ENCODE data around the gene ROR2. TPM values are rescaled to one million over a fixed set of nuclear protein-coding genes. Genes with fewer than 3 reads are reported as not detected.
A peak's percentile ranks its signal among the peaks of the same experiment; 100 is the strongest.

Gene ROR2
- total RNA-seq, 4 donors from 2014 or later = 0.70 to 9.9 (median 4.1) TPM

DNA sequence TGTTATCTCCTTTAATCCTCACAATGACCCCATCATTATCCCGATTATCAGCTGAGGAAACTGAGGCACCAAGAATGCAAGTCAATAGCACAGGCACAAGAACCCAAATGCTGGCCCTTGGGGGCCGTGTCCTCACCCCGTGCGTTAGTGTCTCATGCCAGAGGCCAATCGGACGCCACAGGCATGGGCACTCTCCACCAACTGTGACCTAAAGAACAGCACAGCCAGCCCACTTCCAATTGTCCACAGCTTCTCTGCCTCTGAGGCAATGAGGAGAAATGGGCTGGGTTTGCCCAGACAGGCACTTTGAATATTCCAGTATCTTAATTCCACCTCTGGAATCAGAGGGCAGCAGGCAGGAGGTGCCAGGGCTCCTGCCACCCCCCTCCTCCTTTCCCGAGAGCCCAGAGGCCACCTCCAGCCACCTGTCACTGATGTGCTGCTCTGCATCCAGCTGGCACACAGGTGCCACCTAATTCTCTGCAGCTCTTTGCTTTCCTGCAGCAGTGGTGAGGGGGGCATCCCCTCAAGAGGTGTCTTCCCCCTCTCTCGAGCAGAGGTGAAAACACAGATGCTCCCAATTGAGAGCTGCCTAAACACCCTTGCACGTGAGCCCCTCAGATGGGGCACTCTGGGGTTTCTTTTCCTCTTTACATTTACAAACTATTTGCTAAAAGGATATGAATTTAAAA is 107.5 kb downstream of the ROR2 start:
- H3K9me3 ChIP-seq = no peaks in the 10 kb centered on the region
- H3K27ac ChIP-seq = no peak overlapping the region
- H3K4me1 ChIP-seq = peaks cover 0 to 28% (median 0%) of the 10 kb centered on the region in 4 donors
- H3K36me3 ChIP-seq = no peaks in the 10 kb centered on the region
- H3K27me3 ChIP-seq = no peaks in the 10 kb centered on the region
- TF ChIP-seq POLR2A (IDR thresholded peaks at IDR 0.05) = no peak
- no peak for DNase-seq
- H3K4me3 ChIP-seq = no peak overlapping the region

DNA sequence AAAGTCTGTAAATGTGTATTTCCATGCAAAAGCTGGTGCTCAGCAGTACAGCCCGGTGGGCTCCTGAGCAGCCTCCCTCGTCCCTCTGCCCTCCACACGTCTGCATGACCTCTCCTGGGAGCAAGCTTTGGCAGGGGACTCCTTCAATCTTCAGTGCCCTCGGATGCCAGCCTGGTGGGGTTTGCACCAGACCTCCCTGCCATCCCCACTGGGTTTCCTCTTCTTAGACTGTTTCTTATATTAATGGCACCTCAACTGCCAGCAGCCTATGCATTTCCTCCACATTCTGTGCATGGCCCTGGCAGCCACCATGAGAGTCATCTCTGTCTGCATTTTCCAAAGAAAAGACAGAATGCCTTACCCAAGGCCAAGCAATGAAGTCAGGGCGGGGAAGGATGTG is 108.4 kb downstream of the ROR2 start:
- TF ChIP-seq POLR2A (IDR thresholded peaks at IDR 0.05) (no peak), CTCF (IDR thresholded peaks at IDR 0.05) (no peak)
- Histone ChIP-seq H3K4me3 (no peak overlapping the region), H3K27ac (no peak overlapping the region), H3K9me3 (no peaks in the 10 kb centered on the region), H3K36me3 (no peaks in the 10 kb centered on the region), H3K27me3 (no peaks in the 10 kb centered on the region), H3K4me1 (peaks cover 0 to 28% (median 0%) of the 10 kb centered on the region in 4 donors)
- DNase-seq = no peak

DNA sequence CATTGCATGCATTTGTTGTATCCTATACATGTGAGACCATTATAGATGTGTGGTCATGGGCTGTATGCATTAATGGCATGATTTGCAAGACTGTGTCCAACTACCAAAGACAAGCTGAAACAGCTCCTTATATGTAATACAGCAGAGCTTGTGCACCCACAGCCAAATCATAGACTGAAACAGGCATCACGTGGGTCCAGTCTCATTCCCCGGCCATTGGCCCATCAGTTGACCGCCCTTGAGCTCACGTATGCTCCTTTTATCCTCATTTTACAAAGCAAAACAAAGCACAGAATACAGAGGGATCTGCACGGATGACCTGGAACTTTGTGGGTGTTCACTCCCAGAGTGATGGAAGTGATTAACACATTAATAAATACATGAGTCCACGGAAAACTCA is 109.1 kb downstream of the ROR2 start:
- H3K27me3 ChIP-seq = no peaks in the 10 kb centered on the region
- peaks cover 0 to 28% (median 0%) of the 10 kb centered on the region in 4 donors for H3K4me1 ChIP-seq
- H3K27ac ChIP-seq = no peak overlapping the region
- DNase-seq = no peak
- H3K4me3 ChIP-seq = no peak overlapping the region
- no peaks in the 10 kb centered on the region for H3K9me3 ChIP-seq
- no peaks in the 10 kb centered on the region for H3K36me3 ChIP-seq
- TF ChIP-seq POLR2A (IDR thresholded peaks at IDR 0.05) = no peak
- TF ChIP-seq CTCF (IDR thresholded peaks at IDR 0.05) = no peak

GRCh38 chr9:91840469-91840868 is 109.6 kb downstream of the ROR2 start:
- no peaks in the 10 kb centered on the region for H3K9me3 ChIP-seq
- no peaks in the 10 kb centered on the region for H3K27me3 ChIP-seq
- no peak for TF ChIP-seq POLR2A (IDR thresholded peaks at IDR 0.05)
- TF ChIP-seq CTCF (IDR thresholded peaks at IDR 0.05) = no peak
- H3K36me3 ChIP-seq = no peaks in the 10 kb centered on the region
- H3K4me3 ChIP-seq = no peak overlapping the region
- DNase-seq = no peak
- no peak overlapping the region for H3K27ac ChIP-seq
- H3K4me1 ChIP-seq = peaks cover 0 to 28% (median 0%) of the 10 kb centered on the region in 4 donors

- no peaks in the 10 kb centered on the region for H3K27me3 ChIP-seq
- no peak overlapping the region for H3K4me3 ChIP-seq
- H3K9me3 ChIP-seq = no peaks in the 10 kb centered on the region
- peak overlapping the region in 1 of 4 donors; percentile 26 for H3K27ac ChIP-seq
- H3K4me1 ChIP-seq = peaks cover 0 to 28% (median 0%) of the 10 kb centered on the region in 4 donors
- TF ChIP-seq CTCF (IDR thresholded peaks at IDR 0.05) = no peak
- no peak for TF ChIP-seq POLR2A (IDR thresholded peaks at IDR 0.05)
- no peaks in the 10 kb centered on the region for H3K36me3 ChIP-seq
- DNase-seq = no peak
These were observed 110.0 kb downstream of the ROR2 start for GRCh38 chr9:91839926-91840465.

- peak overlapping the region in 2 of 4 donors; percentile 1 to 4 for H3K4me3 ChIP-seq
- no peaks in the 10 kb centered on the region for H3K27me3 ChIP-seq
- peaks cover 0 to 11% (median 0%) of the 10 kb centered on the region in 4 donors for H3K4me1 ChIP-seq
- TF ChIP-seq POLR2A (IDR thresholded peaks at IDR 0.05) = no peak
- no peak for TF ChIP-seq CTCF (IDR thresholded peaks at IDR 0.05)
- H3K9me3 ChIP-seq = no peaks in the 10 kb centered on the region
- H3K36me3 ChIP-seq = no peaks in the 10 kb centered on the region
- peak overlapping the region in 1 of 4 donors; percentile 69 for H3K27ac ChIP-seq
- DNase-seq = peak in 2 of 3 donors; percentile 62 to 64
These were observed 111.9 kb downstream of the ROR2 start for GRCh38 chr9:91837981-91838731.

Data from Peyer's patch (tissue), 4 donors.